Spleen (tissue), 11 donors: ENCODE measurements around the gene CDK10. TPM values are rescaled to one million over a fixed set of nuclear protein-coding genes. Genes with fewer than 3 reads are reported as not detected.
A peak's percentile ranks its signal among the peaks of the same experiment; 100 is the strongest.

Source experiments
- DNase-seq: peaks from one replicate; pipeline ENCODE4 v3.0.0-alpha.2; 2020
- H3K27ac ChIP-seq, 8 donors: fragments of 200-600 bp; sonication (generic) in 7 of 8; 1 replicate in 4 of 8; 2 replicates in 4 of 8; pipeline versions ENCODE4 v1.5.0 to v1.8.0; 2016 to 2021; ENCODE audit warnings: inconsistent platforms in 4 of 8, mild to moderate bottlenecking in 4 of 8, moderate library complexity in 1 of 8
- H3K27me3 ChIP-seq, 7 donors: fragments of 200-600 bp; sonication (generic) in 6 of 7; replicated peaks in 1 of 7; 1 replicate in 4 of 7; 2 replicates in 3 of 7; pipeline versions ENCODE4 v1.5.0 to v1.8.0; 2016 to 2021; ENCODE audit warnings: inconsistent platforms in 3 of 7, mild to moderate bottlenecking in 1 of 7
- H3K36me3 ChIP-seq, 6 donors: fragments of 200-600 bp; sonication (generic) in 5 of 6; 1 replicate in 4 of 6; 2 replicates in 2 of 6; pipeline versions ENCODE4 v1.5.0 to v1.8.0; 2016 to 2021; ENCODE audit warnings: inconsistent platforms in 2 of 6
- H3K4me1 ChIP-seq, 6 donors: fragments of 200-600 bp; sonication (generic) in 5 of 6; 1 replicate in 3 of 6; 2 replicates in 3 of 6; pipeline versions ENCODE4 v1.5.0 to v1.8.0; 2016 to 2021; ENCODE audit warnings: inconsistent platforms in 3 of 6
- H3K4me3 ChIP-seq, 8 donors: fragments of 200-600 bp; sonication (generic) in 7 of 8; 1 replicate in 4 of 8; 2 replicates in 4 of 8; pipeline versions ENCODE4 v1.5.0 to v1.8.0; 2016 to 2021; ENCODE audit warnings: inconsistent platforms in 4 of 8, mild to moderate bottlenecking in 4 of 8, moderate library complexity in 2 of 8
- H3K9me3 ChIP-seq, 8 donors: fragments of 200-600 bp; sonication (generic) in 7 of 8; 1 replicate in 4 of 8; 2 replicates in 4 of 8; pipeline versions ENCODE4 v1.5.0 to v1.8.0; 2016 to 2021; ENCODE audit warnings: inconsistent platforms in 4 of 8
- CTCF ChIP-seq, 11 experiments: fragments of 200-600 bp in 7 of 11; fragments of 450-650 bp in 4 of 11; sonication (generic) in 4 of 11; IDR thresholded peaks in 8 of 11; conservative IDR thresholded peaks in 3 of 11; 1 replicate in 7 of 11; 2 replicates in 4 of 11; pipeline versions ENCODE4 v1.4.0 to v1.8.0; 2016 to 2021; ENCODE audit warnings: antibody characterized with exemption in 11 of 11, inconsistent platforms in 4 of 11, mild to moderate bottlenecking in 1 of 11
- POLR2A ChIP-seq, 3 donors: fragments of 450-650 bp; IDR thresholded peaks; one replicate each; pipeline ENCODE4 v1.5.1; 2017; ENCODE audit warnings: antibody characterized with exemption in 3 of 3, mild to moderate bottlenecking in 1 of 3
- POLR2AphosphoS5 ChIP-seq, 3 donors: sonication (generic); formaldehyde crosslinking; IDR thresholded peaks; one replicate each; pipeline ENCODE4 v1.5.1; 2017; ENCODE audit warnings: antibody characterized with exemption in 3 of 3
- WGBS, 5 donors: extraction: QIAGEN DNeasy Blood & Tissue Kit in 3 of 5; methylation state at CpG; one replicate each; pipeline versions ENCODE4 v1.1.5 to v1.1.7; 2013 to 2018; 5-methylcytosine and 5-hydroxymethylcytosine counted together
- intact Hi-C: fragments of 100-400 bp; cut with DNase I; formaldehyde crosslinking; loops from one replicate; pipeline ENCODE4 v1.15.0; 2023; ENCODE audit warnings: low total_unique reads
- polyA plus RNA-seq, 3 donors: library from polyadenylated mRNA; stranded (reverse); fragments of 200-250 nt; gene quantifications; one replicate each; pipeline ENCODE4 v1.2.1, GENCODE V29; 2013
- total RNA-seq, 7 donors: library from RNA; depleted of rRNA in 3 of 7; stranded (reverse); fragments of >200 nt in 3 of 7; fragmentation: NEBNext Ultra II Directional in 4 of 7; extraction: Animal tissue kit (Norgen Biotek cat#: 25700) in 4 of 7; gene quantifications; one replicate each; pipeline versions ENCODE4 v1.1.0 to v1.2.1, GENCODE V29; 2016 to 2021
- donor health status: healthy with polysubstance abuse.
- donor health status: DM: no; HTN: no; CAD: no; lungs with moderate emphysema.
- donor health status: DM: no; HTN: no; CAD: no.
- donor health status: Bipolar disorder and iron deficiency.
- donor health status: healthy.
- donor health status: DM: no; HTN: no; CAD: no.
- donor health status: DM: yes; HTN: yes; CAD: no.

The CDK10 gene
- total and polyA plus RNA-seq, 10 donors: 47.6 to 201 (median 78.6) TPM

GRCh38 chr16:89639385-89639784 is 47.1 kb upstream of the CDK10 start:
- intact Hi-C loops: no loop called here
- peaks cover 0 to 20% (median 12%) of the 10 kb centered on the region in 6 donors for H3K4me1 ChIP-seq
- H3K27ac ChIP-seq: no peak overlapping the region
- H3K36me3 ChIP-seq: peaks cover 0 to 6% (median 4%) of the 10 kb centered on the region in 6 donors
- no peaks in the 10 kb centered on the region for H3K9me3 ChIP-seq
- TF ChIP-seq POLR2A (IDR thresholded peaks at IDR 0.05): no peak
- no peak for TF ChIP-seq CTCF (IDR thresholded peaks at IDR 0.05 in 8 of 11, conservative IDR thresholded peaks at IDR 0.05 in 3 of 11)
- TF ChIP-seq POLR2AphosphoS5 (IDR thresholded peaks at IDR 0.05): no peak
- H3K27me3 ChIP-seq: peaks cover 0 to 35% (median 0%) of the 10 kb centered on the region in 7 donors
- H3K4me3 ChIP-seq: no peak overlapping the region
- WGBS, 5 donors: 92 to 98% (median 93%) methylated on average over 6 of the region's 6 CpGs
- no peak for DNase-seq

GRCh38 chr16:89641458-89642119 is 44.9 kb upstream of the CDK10 start:
- Histone ChIP-seq H3K27me3 (peaks cover 0 to 20% (median 0%) of the 10 kb centered on the region in 7 donors), H3K4me3 (peak overlapping the region in 2 of 8 donors; percentile 38 to 53), H3K9me3 (no peaks in the 10 kb centered on the region), H3K27ac (no peak overlapping the region), H3K4me1 (peaks cover 0 to 20% (median 12%) of the 10 kb centered on the region in 6 donors), H3K36me3 (peaks cover 0 to 29% (median 26%) of the 10 kb centered on the region in 6 donors)
- DNase-seq: no peak
- intact Hi-C loops: loop anchor here (10.0 kb wide), 1 partner anchor 67 kb away; the partner anchor contains the start of gene CPNE7
- 45 to 66% (median 55%) methylated on average over 8 to 14 of the region's 14 CpGs for WGBS, 5 donors
- no peak for TF ChIP-seq POLR2A (IDR thresholded peaks at IDR 0.05)
- TF ChIP-seq POLR2AphosphoS5 (IDR thresholded peaks at IDR 0.05): peak in 1 of 3 donors; percentile 52
- peak in 2 of 11 experiments; percentile 5 to 51 for TF ChIP-seq CTCF (IDR thresholded peaks at IDR 0.05 in 8 of 11, conservative IDR thresholded peaks at IDR 0.05 in 3 of 11)

GRCh38 chr16:89642574-89642973 is 43.9 kb upstream of the CDK10 start:
- no peaks in the 10 kb centered on the region for H3K9me3 ChIP-seq
- H3K27ac ChIP-seq: no peak overlapping the region
- H3K4me1 ChIP-seq: peaks cover 0 to 20% (median 12%) of the 10 kb centered on the region in 6 donors
- TF ChIP-seq POLR2A (IDR thresholded peaks at IDR 0.05) (no peak), POLR2AphosphoS5 (IDR thresholded peaks at IDR 0.05) (peak; percentile 13 to 56 (median 33))
- H3K36me3 ChIP-seq: peaks cover 0 to 38% (median 34%) of the 10 kb centered on the region in 6 donors
- intact Hi-C loops: loop anchor here (10.0 kb wide), 1 partner anchor 68 kb away; the partner anchor contains the start of gene CPNE7
- peaks cover 0 to 14% (median 0%) of the 10 kb centered on the region in 7 donors for H3K27me3 ChIP-seq
- DNase-seq: no peak
- WGBS, 5 donors: 83 to 92% (median 88%) methylated on average over 13 of the region's 13 CpGs
- no peak overlapping the region for H3K4me3 ChIP-seq

GRCh38 chr16:89643769-89644300 is 42.7 kb upstream of the CDK10 start:
- H3K36me3 ChIP-seq: peaks cover 0 to 45% (median 38%) of the 10 kb centered on the region in 6 donors
- DNase-seq: no peak
- no peak overlapping the region for H3K4me3 ChIP-seq
- TF ChIP-seq POLR2AphosphoS5 (IDR thresholded peaks at IDR 0.05) (peak in 1 of 3 donors; percentile 13), POLR2A (IDR thresholded peaks at IDR 0.05) (no peak)
- H3K9me3 ChIP-seq: no peaks in the 10 kb centered on the region
- intact Hi-C loops: loop anchor here (10.0 kb wide), 1 partner anchor 69 kb away; the partner anchor contains the start of gene CPNE7
- peaks cover 0 to 9% (median 0%) of the 10 kb centered on the region in 7 donors for H3K27me3 ChIP-seq
- H3K4me1 ChIP-seq: peaks cover 0 to 20% (median 12%) of the 10 kb centered on the region in 6 donors
- 81 to 93% (median 84%) methylated on average over 14 of the region's 14 CpGs for WGBS, 5 donors
- H3K27ac ChIP-seq: no peak overlapping the region

- Histone ChIP-seq H3K9me3 (no peaks in the 10 kb centered on the region), H3K27ac (no peak overlapping the region), H3K4me3 (no peak overlapping the region), H3K27me3 (peaks cover 0 to 3% (median 0%) of the 10 kb centered on the region in 7 donors), H3K36me3 (peaks cover 0 to 58% (median 44%) of the 10 kb centered on the region in 6 donors), H3K4me1 (peaks cover 0 to 19% (median 11%) of the 10 kb centered on the region in 6 donors)
- WGBS, 5 donors: 90 to 93% (median 91%) methylated on average over 11 of the region's 11 CpGs
- intact Hi-C loops: loop anchor here (10.0 kb wide), 1 partner anchor 70 kb away; the partner anchor contains the start of gene CPNE7
- TF ChIP-seq POLR2AphosphoS5 (IDR thresholded peaks at IDR 0.05) (peak in 1 of 3 donors; percentile 7), POLR2A (IDR thresholded peaks at IDR 0.05) (no peak), CTCF (IDR thresholded peaks at IDR 0.05 in 8 of 11, conservative IDR thresholded peaks at IDR 0.05 in 3 of 11) (no peak)
- DNase-seq: no peak
Measured at GRCh38 chr16:89645122-89645521, 41.4 kb upstream of the CDK10 start.
